ENCODE measurements around the gene CMTR1.

DNA sequence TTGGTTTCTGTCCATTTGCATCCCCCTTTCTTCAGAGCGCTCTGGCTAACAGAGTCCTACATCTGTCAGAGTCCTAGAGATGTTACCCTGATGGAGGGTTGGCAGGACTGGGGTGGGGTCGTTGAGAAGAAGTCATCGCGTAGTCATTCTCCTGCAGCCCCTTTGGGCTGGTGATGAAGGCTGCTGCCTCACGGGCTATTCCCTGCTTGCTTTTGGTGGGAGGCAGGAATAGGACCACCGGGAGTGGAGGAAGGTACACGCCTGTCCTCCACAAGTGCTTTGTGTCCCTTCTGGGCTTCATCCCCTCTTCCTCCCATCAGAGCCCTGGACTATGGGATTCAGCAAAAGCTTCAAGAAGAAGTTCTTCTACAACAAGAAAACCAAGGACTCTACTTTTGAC, 45.8 kb downstream of the CMTR1 start:
- TF ChIP-seq, protein P1, sequence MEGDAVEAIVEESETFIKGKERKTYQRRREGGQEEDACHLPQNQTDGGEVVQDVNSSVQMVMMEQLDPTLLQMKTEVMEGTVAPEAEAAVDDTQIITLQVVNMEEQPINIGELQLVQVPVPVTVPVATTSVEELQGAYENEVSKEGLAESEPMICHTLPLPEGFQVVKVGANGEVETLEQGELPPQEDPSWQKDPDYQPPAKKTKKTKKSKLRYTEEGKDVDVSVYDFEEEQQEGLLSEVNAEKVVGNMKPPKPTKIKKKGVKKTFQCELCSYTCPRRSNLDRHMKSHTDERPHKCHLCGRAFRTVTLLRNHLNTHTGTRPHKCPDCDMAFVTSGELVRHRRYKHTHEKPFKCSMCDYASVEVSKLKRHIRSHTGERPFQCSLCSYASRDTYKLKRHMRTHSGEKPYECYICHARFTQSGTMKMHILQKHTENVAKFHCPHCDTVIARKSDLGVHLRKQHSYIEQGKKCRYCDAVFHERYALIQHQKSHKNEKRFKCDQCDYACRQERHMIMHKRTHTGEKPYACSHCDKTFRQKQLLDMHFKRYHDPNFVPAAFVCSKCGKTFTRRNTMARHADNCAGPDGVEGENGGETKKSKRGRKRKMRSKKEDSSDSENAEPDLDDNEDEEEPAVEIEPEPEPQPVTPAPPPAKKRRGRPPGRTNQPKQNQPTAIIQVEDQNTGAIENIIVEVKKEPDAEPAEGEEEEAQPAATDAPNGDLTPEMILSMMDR (IDR thresholded peaks at IDR 0.05): no peak
- no peak for TF ChIP-seq POLR2A (IDR thresholded peaks at IDR 0.05)
